Pancreas (tissue), 10 donors: ENCODE results near the gene ARHGAP10. TPM values are rescaled to one million over a fixed set of nuclear protein-coding genes. Genes with fewer than 3 reads are reported as not detected.

Source experiments
- ATAC-seq, 4 donors: fragments of 200-7000 bp; cut with Tn5 transposase; one replicate each; pipeline versions ENCODE4 v1.8.0 to v1.9.1; 2020; ENCODE audit warnings: mild to moderate bottlenecking in 4 of 4, moderate library complexity in 4 of 4
- DNase-seq, 6 donors: peaks; one replicate each; pipeline ENCODE4 v3.0.0-alpha.2; 2020
- FAIRE-seq: peaks from 2 replicates; lab custom pipeline; 2012; peaks lifted over from hg19 to GRCh38; lab: Jason Lieb, UNC
- H3K27ac ChIP-seq, 4 donors: fragments of 200-600 bp; sonication (generic); 1 replicate in 3 of 4; 2 replicates in 1 of 4; pipeline versions ENCODE4 v1.5.0 to v1.8.0; 2020
- H3K27me3 ChIP-seq, 4 donors: fragments of 200-600 bp; one replicate each; pipeline ENCODE4 v1.8.0; 2021
- H3K36me3 ChIP-seq, 3 donors: fragments of 200-600 bp; sonication (generic) in 1 of 3; one replicate each; pipeline versions ENCODE4 v1.5.0 to v1.8.0; 2020 to 2021
- H3K4me1 ChIP-seq, 3 donors: fragments of 200-600 bp; one replicate each; pipeline ENCODE4 v1.8.0; 2021
- H3K4me3 ChIP-seq, 4 donors: fragments of 200-600 bp; sonication (generic) in 2 of 4; one replicate each; pipeline versions ENCODE4 v1.5.0 to v1.8.0; 2020 to 2021
- H3K9me3 ChIP-seq, 4 donors: fragments of 200-600 bp; one replicate each; pipeline ENCODE4 v1.8.0; 2021
- CTCF ChIP-seq, 4 donors: fragments of 200-600 bp; sonication (generic) in 3 of 4; IDR thresholded peaks; one replicate each; pipeline versions ENCODE4 v1.5.0 to v1.8.0; 2021; ENCODE audit warnings: antibody characterized with exemption in 4 of 4
- WGBS, 2 donors: extraction: QIAGEN DNeasy Blood & Tissue Kit; methylation state at CpG; one replicate each; pipeline ENCODE4 v1.1.7; 2013; 5-methylcytosine and 5-hydroxymethylcytosine counted together
- intact Hi-C, 3 donors: fragments of 100-400 bp; cut with DNase I; formaldehyde crosslinking; loops; one replicate each; pipeline versions ENCODE4 v1.11.1 to v1.14.2; 2022
- polyA plus RNA-seq, 2 donors: library from polyadenylated mRNA; stranded (reverse); fragments of 200-250 nt; gene quantifications; one replicate each; pipeline ENCODE4 v1.2.3, GENCODE V29; 2013
- total RNA-seq, 6 donors: library from RNA; stranded (reverse); fragmentation: NEBNext Ultra II Directional in 4 of 6; extraction: Animal tissue kit (Norgen Biotek cat#: 25700) in 4 of 6; gene quantifications; one replicate each; pipeline versions ENCODE4 v1.2.1 to v1.2.4, GENCODE V29; 2021 to 2023
- donor health status: healthy with polysubstance abuse.
- donor health status: DM: no; HTN: no; CAD: no; lungs with moderate emphysema.
- donor health status: DM: no; HTN: no; CAD: no.
- donor health status: control.
- donor health status: control.
- donor health status: Bipolar disorder and iron deficiency.
- donor health status: DM: yes; HTN: yes; CAD: no.
- donor health status: DM: no; HTN: no; CAD: no.
- donor health status: DM: no; HTN: no; CAD: no.
- donor health status: DM: yes; HTN: yes; CAD: no.

ARHGAP10 gene
- total and polyA plus RNA-seq, 8 donors, result 6.3 to 14.8 (median 8.7) TPM

- Histone ChIP-seq H3K4me3 (no peak overlapping the region), H3K27ac (no peak overlapping the region), H3K9me3 (no peaks in the 10 kb centered on the region), H3K36me3 (no peaks in the 10 kb centered on the region), H3K4me1 (peaks cover under 1 to 24% (median 6%) of the 10 kb centered on the region in 3 donors), H3K27me3 (no peaks in the 10 kb centered on the region)
- DNase-seq, result no peak
- TF ChIP-seq CTCF (IDR thresholded peaks at IDR 0.05), result no peak
- 67 to 74% methylated on average over 4 of the region's 4 CpGs for WGBS, 2 donors
- intact Hi-C loops, result no loop called here
- ATAC-seq, result peak in 3 of 4 donors; percentile 26 to 50 (median 34)
- FAIRE-seq, result no peak
Observed at GRCh38 chr4:147816382-147817254, 84.7 kb downstream of the ARHGAP10 start.

GRCh38 chr4:147820975-147821374 is 89.1 kb downstream of the ARHGAP10 start:
- no peak for TF ChIP-seq CTCF (IDR thresholded peaks at IDR 0.05)
- Histone ChIP-seq H3K36me3 (no peaks in the 10 kb centered on the region), H3K9me3 (no peaks in the 10 kb centered on the region), H3K27ac (no peak overlapping the region), H3K27me3 (no peaks in the 10 kb centered on the region), H3K4me3 (no peak overlapping the region), H3K4me1 (peaks cover 16 to 40% (median 20%) of the 10 kb centered on the region in 3 donors)
- no peak for ATAC-seq
- WGBS, 2 donors, result 96 to 98% methylated on average over 6 of the region's 6 CpGs
- intact Hi-C loops, result no loop called here
- no peak for FAIRE-seq
- no peak for DNase-seq

DNA sequence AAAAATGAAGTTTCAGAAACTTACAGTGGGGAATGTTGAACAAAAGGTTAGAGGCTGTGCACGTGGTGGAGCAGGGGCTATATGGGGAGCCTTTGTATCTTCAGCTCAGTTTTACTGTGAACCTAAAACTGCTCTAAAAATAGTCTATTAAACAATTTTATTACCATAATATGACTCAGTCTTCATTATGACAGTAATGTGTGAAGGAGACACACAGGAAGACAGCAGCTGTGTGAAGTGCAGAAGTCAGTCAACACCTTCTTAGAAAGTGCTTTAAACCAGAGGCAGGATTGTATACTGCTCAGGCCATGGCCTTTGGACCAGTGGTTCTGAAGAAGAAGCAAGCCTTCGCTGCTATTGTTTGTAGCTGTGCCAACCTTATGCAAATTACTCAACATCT is 89.7 kb downstream of the ARHGAP10 start:
- H3K9me3 ChIP-seq, result no peaks in the 10 kb centered on the region
- H3K27me3 ChIP-seq, result no peaks in the 10 kb centered on the region
- no peaks in the 10 kb centered on the region for H3K36me3 ChIP-seq
- no peak overlapping the region for H3K4me3 ChIP-seq
- peak overlapping the region in 2 of 4 donors; percentile 50 to 62 for H3K27ac ChIP-seq
- WGBS, 2 donors, result 55 to 56% methylated on average over 2 of the region's 2 CpGs
- DNase-seq (no peak), ATAC-seq (no peak), FAIRE-seq (no peak)
- H3K4me1 ChIP-seq, result peaks cover 16 to 34% (median 21%) of the 10 kb centered on the region in 3 donors
- TF ChIP-seq CTCF (IDR thresholded peaks at IDR 0.05), result no peak
- intact Hi-C loops, result no loop called here

- intact Hi-C loops, result no loop called here
- Histone ChIP-seq H3K4me3 (no peak overlapping the region), H3K27me3 (no peaks in the 10 kb centered on the region), H3K36me3 (no peaks in the 10 kb centered on the region), H3K9me3 (no peaks in the 10 kb centered on the region), H3K4me1 (peaks cover 20 to 32% (median 27%) of the 10 kb centered on the region in 3 donors), H3K27ac (peak overlapping the region in 2 of 4 donors; percentile 50 to 62)
- DNase-seq (peak; percentile 82 to 94 (median 92)), FAIRE-seq (no peak), ATAC-seq (peak; percentile 68 to 84 (median 74))
- no peak for TF ChIP-seq CTCF (IDR thresholded peaks at IDR 0.05)
Observed at GRCh38 chr4:147822128-147822527, 90.2 kb downstream of the ARHGAP10 start.

DNA sequence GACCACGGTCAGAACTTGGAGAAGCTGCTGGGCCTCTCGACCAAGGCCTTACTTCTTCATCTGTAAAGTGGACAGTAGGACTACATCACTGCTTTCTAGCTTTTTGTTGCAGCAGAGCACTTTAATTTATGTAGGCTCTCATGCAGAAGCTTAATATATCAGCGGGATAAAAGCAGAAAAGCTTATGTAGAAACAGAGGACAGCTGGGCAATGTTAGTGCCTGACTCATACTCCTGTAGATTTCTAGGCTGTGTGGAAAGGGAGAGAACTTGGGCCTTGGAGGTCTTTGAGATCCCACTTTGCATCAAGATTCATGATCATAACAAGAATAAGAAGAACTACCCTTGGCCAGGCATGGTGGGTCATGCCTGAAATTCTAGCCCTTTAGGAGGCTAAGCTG is 91.2 kb downstream of the ARHGAP10 start:
- no peaks in the 10 kb centered on the region for H3K36me3 ChIP-seq
- intact Hi-C loops, result no loop called here
- ATAC-seq (no peak), FAIRE-seq (no peak), DNase-seq (no peak)
- peak overlapping the region in 2 of 4 donors; percentile 50 to 62 for H3K27ac ChIP-seq
- H3K4me3 ChIP-seq, result no peak overlapping the region
- H3K9me3 ChIP-seq, result no peaks in the 10 kb centered on the region
- 97 to 99% methylated on average over 3 of the region's 3 CpGs for WGBS, 2 donors
- H3K27me3 ChIP-seq, result no peaks in the 10 kb centered on the region
- no peak for TF ChIP-seq CTCF (IDR thresholded peaks at IDR 0.05)
- H3K4me1 ChIP-seq, result peaks cover 24 to 33% (median 28%) of the 10 kb centered on the region in 3 donors
